Caco-2 (cell line): ENCODE results near the gene RHCG. TPM values are rescaled to one million over a fixed set of nuclear protein-coding genes. Genes with fewer than 3 reads are reported as not detected.
"Not testable (repeated sequence)": the region's sequence is repeated elsewhere in the genome, so short reads cannot be mapped to it uniquely, and the experiment has no call there.

Experiments
- BruUV-seq: library from RNA; stranded (reverse); fragments of 400-500 nt; replicated peaks from 2 replicates; lab custom pipeline; 2021; lab: Mats Ljungman, UMichigan
- CTCF ChIA-PET: fragments of 300-600 bp; sonication (Branson Sonifier 250); formaldehyde crosslinking; loops from one replicate; lab custom pipeline; 2022; ENCODE audit warnings: antibody characterized with exemption; lab: Charles Lee
- POLR2A ChIA-PET: fragments of 300-600 bp; sonication (Branson Sonifier 250); formaldehyde crosslinking; loops from one replicate; lab custom pipeline; 2022; ENCODE audit warnings: antibody characterized with exemption; lab: Charles Lee
- DNase-seq, 2 experiments: peaks; one replicate each; pipeline versions ENCODE4 v3.0.0 to v3.0.0-alpha.2; 2020 to 2022
- H3K27me3 ChIP-seq: replicated peaks from 2 replicates; pipeline ENCODE4 v1.6.0; 2011; ENCODE audit warnings: low read length; ENCODE audit not compliant: control insufficient read depth, insufficient read depth
- H3K36me3 ChIP-seq: 2 replicates; pipeline ENCODE4 v1.5.1; 2011; ENCODE audit warnings: low read length; ENCODE audit not compliant: control insufficient read depth, insufficient read depth
- H3K4me1 ChIP-seq: fragments of 250-450 bp; sonication (Bioruptor Pico); 2 replicates; pipeline ENCODE4 v1.5.1; 2020; ENCODE audit warnings: mild to moderate bottlenecking
- H3K4me3 ChIP-seq: 2 replicates; pipeline ENCODE4 v1.5.1; 2011; ENCODE audit warnings: low read depth, mild to moderate bottlenecking, control low read depth, low read length
- H3K9me3 ChIP-seq: fragments of 250-450 bp; sonication (Bioruptor Pico); 2 replicates; pipeline ENCODE4 v1.5.1; 2020; ENCODE audit warnings: mild to moderate bottlenecking, moderate library complexity
- H3K27ac Mint-ChIP-seq: one replicate; pipeline ENCODE4 v1.8.0; 2022; ENCODE audit warnings: mixed read lengths; ENCODE audit not compliant: unreplicated experiment
- H3K27me3 Mint-ChIP-seq: one replicate; pipeline ENCODE4 v1.8.0; 2022; ENCODE audit warnings: mixed read lengths; ENCODE audit not compliant: insufficient read depth, unreplicated experiment
- H3K36me3 Mint-ChIP-seq: one replicate; pipeline ENCODE4 v1.8.0; 2022; ENCODE audit warnings: mild to moderate bottlenecking, mixed read lengths; ENCODE audit not compliant: insufficient read depth, unreplicated experiment
- H3K4me1 Mint-ChIP-seq: one replicate; pipeline ENCODE4 v1.8.0; 2022; ENCODE audit warnings: low read depth, mixed read lengths; ENCODE audit not compliant: unreplicated experiment
- H3K4me3 Mint-ChIP-seq: one replicate; pipeline ENCODE4 v1.8.0; 2022; ENCODE audit warnings: mild to moderate bottlenecking, moderate library complexity, mixed read lengths; ENCODE audit not compliant: unreplicated experiment
- H3K9me3 Mint-ChIP-seq: one replicate; pipeline ENCODE4 v1.8.0; 2022; ENCODE audit warnings: mixed read lengths; ENCODE audit not compliant: unreplicated experiment
- intact Hi-C: fragments of 100-400 bp; cut with micrococcal nuclease; formaldehyde crosslinking; loops from one replicate; pipeline ENCODE4 v1.10.0; 2022; ENCODE audit not compliant: unreplicated experiment
- total RNA-seq: library from RNA; stranded (reverse); gene quantifications from 2 replicates; pipeline ENCODE4 v1.2.3, GENCODE V29; 2022
- TF ChIP-seq, protein P1 (sequence below), 2 experiments: fragments of 200-600 bp in 1 of 2; IDR thresholded peaks; 1 replicate in 1 of 2; 2 replicates in 1 of 2; pipeline versions ENCODE4 v1.5.1 to v1.8.0; 2011 to 2022; ENCODE audit warnings: antibody characterized with exemption in 1 of 2, control low read depth in 1 of 2, inconsistent platforms in 1 of 2, low read depth in 1 of 2, low read length in 1 of 2, mild to moderate bottlenecking in 1 of 2, moderate library complexity in 1 of 2; ENCODE audit not compliant: insufficient read depth in 1 of 2, severe bottlenecking in 1 of 2, unreplicated experiment in 1 of 2

RHCG gene
- total RNA-seq, 1 experiment from 2014 or later, result not detected

DNA sequence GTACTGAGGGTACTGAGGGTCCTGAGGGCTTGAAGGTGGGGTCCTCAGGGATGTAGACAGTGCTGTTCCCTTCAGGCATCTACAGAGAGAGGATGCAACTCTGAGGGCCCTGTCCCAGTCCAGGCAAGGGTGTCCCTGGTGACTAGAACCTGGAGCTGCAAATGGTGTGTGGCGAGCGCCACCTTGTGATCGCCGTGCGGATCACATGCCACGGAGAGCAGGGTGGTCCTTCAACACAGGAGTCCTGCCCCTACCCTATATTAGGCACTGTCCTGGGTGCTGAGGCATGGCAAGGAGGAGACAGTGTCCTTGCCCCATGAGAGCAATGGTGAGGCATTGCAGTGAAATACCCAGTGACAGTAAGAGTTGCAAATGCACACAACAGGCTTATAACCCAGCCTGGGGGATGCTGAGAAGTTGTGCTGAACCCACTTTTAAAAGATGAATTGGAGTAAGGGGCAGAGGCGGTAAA, 23.6 kb downstream of the RHCG start:
- no peaks in the 10 kb centered on the region for H3K9me3 Mint-ChIP-seq
- no peak overlapping the region for H3K27ac Mint-ChIP-seq
- H3K4me3 Mint-ChIP-seq, result no peak overlapping the region
- ChIA-PET POLR2A (no interaction called here), CTCF (interaction anchor here (0.6 to 3.2 kb wide), 6 partner anchors 30 to 116 kb away, joined by 3 to 34 read pairs (median 6); no protein-coding TSS in a partner anchor)
- H3K36me3 ChIP-seq, result no peaks in the 10 kb centered on the region
- H3K27me3 Mint-ChIP-seq, result peaks cover 12% of the 10 kb centered on the region
- TF ChIP-seq, protein P1, sequence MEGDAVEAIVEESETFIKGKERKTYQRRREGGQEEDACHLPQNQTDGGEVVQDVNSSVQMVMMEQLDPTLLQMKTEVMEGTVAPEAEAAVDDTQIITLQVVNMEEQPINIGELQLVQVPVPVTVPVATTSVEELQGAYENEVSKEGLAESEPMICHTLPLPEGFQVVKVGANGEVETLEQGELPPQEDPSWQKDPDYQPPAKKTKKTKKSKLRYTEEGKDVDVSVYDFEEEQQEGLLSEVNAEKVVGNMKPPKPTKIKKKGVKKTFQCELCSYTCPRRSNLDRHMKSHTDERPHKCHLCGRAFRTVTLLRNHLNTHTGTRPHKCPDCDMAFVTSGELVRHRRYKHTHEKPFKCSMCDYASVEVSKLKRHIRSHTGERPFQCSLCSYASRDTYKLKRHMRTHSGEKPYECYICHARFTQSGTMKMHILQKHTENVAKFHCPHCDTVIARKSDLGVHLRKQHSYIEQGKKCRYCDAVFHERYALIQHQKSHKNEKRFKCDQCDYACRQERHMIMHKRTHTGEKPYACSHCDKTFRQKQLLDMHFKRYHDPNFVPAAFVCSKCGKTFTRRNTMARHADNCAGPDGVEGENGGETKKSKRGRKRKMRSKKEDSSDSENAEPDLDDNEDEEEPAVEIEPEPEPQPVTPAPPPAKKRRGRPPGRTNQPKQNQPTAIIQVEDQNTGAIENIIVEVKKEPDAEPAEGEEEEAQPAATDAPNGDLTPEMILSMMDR (IDR thresholded peaks at IDR 0.05; ENCODE audit: insufficient read depth in 1 of 2, low read depth in 1 of 2, low read length in 1 of 2, severe bottlenecking in 1 of 2, unreplicated experiment in 1 of 2), result peak; percentile 89 to 91
- no TSS peak for BruUV-seq
- intact Hi-C loops, result loop anchor here (1.0 to 2.0 kb wide), 4 partner anchors 14 to 115 kb away; no protein-coding TSS in a partner anchor
- no peaks in the 10 kb centered on the region for H3K9me3 ChIP-seq
- H3K27me3 ChIP-seq, result peaks cover 1% of the 10 kb centered on the region; the same call in 1 of the 2 replicates
- no peak overlapping the region for H3K4me3 ChIP-seq
- no peaks in the 10 kb centered on the region for H3K4me1 Mint-ChIP-seq
- H3K36me3 Mint-ChIP-seq, result no peaks in the 10 kb centered on the region
- DNase-seq, result peak; percentile 80 to 89
- no peaks in the 10 kb centered on the region for H3K4me1 ChIP-seq

DNA sequence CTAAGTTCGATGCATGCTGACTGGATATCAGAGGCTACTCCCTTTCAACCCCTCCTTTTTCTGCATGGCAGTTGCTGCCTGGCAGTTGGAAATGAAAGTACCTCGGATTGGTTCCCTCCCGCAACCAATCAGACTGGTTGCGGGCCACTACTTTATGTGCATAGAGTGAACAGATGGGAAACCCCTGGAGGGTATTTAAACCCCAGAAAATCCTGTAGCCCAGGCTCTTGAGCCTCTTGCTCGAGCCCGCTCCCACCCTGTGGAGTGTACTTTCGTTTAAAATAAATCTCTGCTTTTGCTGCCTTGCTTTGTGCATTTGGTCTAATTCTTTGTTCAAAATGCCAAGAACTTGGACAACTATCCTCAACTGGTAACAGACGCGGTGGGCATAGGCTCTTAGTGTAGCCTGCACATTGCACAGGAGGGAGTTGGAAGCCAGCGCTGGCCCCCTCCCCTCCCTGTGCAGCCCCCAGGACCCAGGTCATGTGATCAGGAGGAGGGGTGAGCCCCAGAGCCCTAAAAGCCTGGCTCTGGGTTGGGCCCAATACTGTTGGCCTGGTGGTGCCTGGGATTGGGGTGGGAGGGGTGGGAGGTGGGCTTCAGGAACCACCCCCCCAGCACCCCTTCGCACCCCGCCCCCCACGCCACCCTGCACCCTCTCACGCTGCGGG, 26.8 kb downstream of the RHCG start:
- Mint-ChIP-seq H3K4me1 (no peaks in the 10 kb centered on the region), H3K36me3 (no peaks in the 10 kb centered on the region), H3K27me3 (peaks cover 2% of the 10 kb centered on the region), H3K4me3 (no peak overlapping the region), H3K27ac (no peak overlapping the region), H3K9me3 (no peaks in the 10 kb centered on the region)
- BruUV-seq, result no TSS peak
- Histone ChIP-seq H3K9me3 (no peaks in the 10 kb centered on the region), H3K27me3 (peaks cover 1% of the 10 kb centered on the region; the same call in 1 of the 2 replicates), H3K4me1 (no peaks in the 10 kb centered on the region), H3K4me3 (no peak overlapping the region), H3K36me3 (no peaks in the 10 kb centered on the region)
- intact Hi-C loops, result no loop called here
- ChIA-PET CTCF (no interaction called here), POLR2A (no interaction called here)
- TF ChIP-seq, protein P1 (IDR thresholded peaks at IDR 0.05; ENCODE audit: insufficient read depth in 1 of 2, low read depth in 1 of 2, low read length in 1 of 2, severe bottlenecking in 1 of 2, unreplicated experiment in 1 of 2), result no peak
- DNase-seq, result no peak

DNA sequence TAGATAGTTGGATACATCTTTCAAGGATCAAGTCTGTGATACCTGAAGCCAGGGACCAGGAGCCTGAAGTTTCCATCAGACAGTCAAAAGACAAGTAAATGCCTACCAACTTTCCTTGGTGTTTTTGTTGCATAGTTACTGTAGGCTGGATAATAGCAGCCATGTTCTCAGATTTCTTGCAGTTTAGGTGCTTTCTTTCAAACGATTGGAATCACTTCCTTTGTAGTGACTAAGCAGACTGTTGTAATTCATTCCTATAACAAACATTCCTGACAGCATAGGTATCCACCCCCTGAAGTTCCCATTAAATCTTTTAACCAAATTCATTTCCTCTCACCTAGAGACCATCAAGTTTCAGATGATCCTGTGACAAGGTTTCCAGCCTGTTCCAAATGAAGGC, 27.6 kb downstream of the RHCG start:
- POLR2A ChIA-PET, H3K4me1 ChIP-seq, H3K4me3 Mint-ChIP-seq, CTCF ChIA-PET, intact Hi-C loops, H3K27ac Mint-ChIP-seq, BruUV-seq, H3K4me3 ChIP-seq, H3K36me3 ChIP-seq, H3K9me3 ChIP-seq, H3K9me3 Mint-ChIP-seq, H3K27me3 Mint-ChIP-seq, H3K36me3 Mint-ChIP-seq, H3K27me3 ChIP-seq, H3K4me1 Mint-ChIP-seq, DNase-seq: not testable (repeated sequence)
